NCI-H1092 (cell line): Measurements from ENCODE around the gene PTPRCAP.
A peak's percentile ranks its signal among the peaks of the same experiment; 100 is the strongest.
"Not testable (repeated sequence)": the region's sequence is repeated elsewhere in the genome, so short reads cannot be mapped to it uniquely, and the experiment has no call there.

Source experiments
- DNase-seq: peaks from one replicate; lab custom pipeline; 2025; lab: John Stamatoyannopoulos, UW

Gene PTPRCAP

DNA sequence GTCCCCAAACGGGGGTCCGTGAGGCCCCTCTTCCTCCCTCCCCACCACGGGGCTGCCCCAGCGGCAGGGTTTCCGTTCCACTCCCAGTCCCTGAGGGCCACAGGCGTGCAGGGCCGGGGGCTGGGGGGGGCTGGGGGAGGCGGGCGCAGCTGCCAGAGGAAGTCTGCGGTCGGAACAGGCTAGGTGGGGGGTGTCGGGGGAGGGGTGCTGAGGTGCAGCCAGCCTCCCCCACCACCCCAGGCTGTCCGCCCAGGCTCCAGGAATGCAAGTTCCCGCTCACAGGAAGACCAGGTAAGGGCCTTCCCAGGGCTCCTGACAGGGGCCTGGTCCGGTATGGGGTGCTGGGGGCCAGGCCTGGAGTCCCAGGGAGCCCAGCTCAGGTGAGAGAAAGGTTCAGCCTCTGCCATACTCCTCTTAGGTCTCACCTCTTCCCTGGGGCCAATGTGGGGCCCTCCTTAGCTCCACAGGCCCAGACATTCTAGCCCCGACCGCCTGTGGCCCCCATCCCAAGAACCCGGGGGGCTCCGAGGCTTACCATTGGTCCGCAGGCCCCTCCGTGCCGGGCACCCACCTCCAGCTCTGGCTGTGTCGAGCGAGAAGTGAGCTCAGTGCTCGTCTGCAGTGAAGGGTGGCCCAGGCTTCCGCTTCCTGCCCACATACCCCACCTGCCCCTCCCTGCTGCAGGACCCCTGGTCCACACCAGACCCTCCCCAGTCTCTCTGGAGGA is at the start of gene PTPRCAP:
PTPRCAP (minus strand) TSS at position 601 of the 727 bp plus-strand sequence; CDS start at position 538, 63 bp downstream.
- no peak for DNase-seq

- no peak for DNase-seq
Measured at GRCh38 chr11:67486481-67487195, 49.2 kb upstream of the PTPRCAP start.

DNA sequence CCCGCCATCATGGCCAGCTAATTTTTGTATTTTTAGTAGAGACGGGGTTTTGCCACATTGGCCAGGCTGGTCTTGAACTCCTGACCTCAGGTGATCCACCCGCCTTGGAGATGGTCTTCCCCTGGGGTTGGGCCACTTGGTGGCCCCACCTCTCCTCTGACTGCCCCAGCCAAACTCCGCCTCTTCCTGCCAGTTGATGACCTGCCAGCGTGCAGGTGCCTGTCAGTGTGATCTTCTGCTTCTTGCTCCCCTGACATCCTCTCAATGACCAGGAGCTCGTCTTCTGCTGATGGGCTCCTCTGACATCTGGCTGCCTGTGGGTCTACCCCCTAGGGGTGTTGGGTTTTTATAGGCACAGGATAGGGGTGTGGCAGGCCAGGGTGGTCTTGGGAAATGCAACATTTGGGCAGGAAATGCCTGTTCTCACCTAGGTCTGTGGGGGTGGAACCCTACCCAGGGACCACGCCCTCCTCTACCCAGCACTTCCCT is 48.4 kb upstream of the PTPRCAP start:
- not testable (repeated sequence) for DNase-seq

- no peak for DNase-seq
Measured at GRCh38 chr11:67484847-67485311, 47.4 kb upstream of the PTPRCAP start.

- no peak for DNase-seq
Measured at GRCh38 chr11:67483831-67484665, 46.6 kb upstream of the PTPRCAP start.

DNA sequence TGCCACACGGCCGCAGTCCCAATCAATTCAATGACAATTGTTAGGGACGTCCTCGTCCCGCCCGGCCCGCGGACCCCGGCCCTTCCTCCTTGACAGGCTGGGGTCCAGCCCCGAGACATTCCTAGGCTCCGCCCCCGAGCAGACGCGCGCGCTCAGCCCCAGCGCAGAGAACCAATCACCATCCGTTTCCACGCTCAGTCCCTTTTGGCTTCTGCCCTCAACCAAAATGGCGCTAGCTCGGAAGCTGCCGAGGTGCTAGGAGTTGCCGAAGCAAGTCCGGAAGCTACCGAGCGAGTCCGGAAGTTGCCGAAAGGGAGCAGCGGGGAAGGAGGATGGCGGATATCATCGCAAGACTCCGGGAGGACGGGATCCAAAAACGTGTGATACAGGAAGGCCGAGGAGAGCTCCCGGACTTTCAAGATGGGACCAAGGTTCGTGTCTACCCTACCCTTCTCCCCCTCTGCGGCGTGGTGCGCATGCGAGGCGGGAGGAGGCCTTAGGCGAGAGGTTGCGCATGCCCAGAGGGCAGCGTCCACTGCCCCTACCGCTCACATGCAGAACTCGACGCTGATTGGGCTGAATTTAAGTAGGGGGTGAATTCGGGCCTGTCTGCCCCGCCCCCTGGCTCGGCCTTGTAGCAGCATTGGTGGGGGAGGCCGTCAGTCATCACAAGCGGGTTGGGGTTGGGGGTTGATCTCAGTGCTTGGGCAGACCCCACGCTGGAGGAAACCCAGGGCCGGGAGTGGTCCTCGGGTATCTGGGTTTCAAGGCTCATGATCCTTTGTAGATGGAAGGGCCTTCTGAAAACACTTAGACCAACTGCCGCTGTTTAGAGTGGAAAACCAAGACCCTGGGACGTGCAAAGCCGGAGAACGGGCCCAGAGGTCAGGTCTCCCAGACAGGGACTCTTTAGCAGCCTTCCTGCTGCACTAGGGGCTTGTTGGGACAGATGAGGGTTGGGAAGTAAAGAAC is 45.6 kb upstream of the PTPRCAP start, which contains the start of gene AIP:
AIP (plus strand) TSS at position 200 of the 972 bp plus-strand sequence; CDS start at position 333, 133 bp downstream.
- DNase-seq = peak; percentile 99

DNA sequence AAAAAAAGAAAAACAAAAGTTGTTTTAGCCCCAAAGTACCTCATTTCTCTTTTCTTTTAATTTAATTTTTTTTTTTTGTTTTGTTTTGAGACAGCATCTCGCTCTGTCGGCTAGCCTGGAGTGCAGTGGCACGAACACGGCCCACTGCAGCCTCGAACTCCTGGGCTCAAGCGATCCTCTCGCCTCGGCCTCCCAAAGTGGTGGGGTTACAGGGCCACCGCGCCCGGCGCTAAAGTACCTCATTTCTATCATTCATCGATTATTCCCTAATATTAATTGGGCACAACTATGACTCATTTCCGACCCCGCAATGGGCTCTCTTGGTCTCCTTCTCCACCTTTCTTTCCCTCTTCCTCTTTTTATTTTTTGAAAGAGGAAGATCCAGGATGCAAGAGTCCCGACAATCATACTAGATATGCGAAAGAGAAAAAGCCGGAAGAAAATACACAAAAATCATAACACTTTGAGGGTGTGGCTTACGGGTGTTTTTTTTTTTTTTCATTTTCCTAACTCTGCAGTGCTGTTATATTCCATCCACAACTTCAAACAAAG is 44.9 kb upstream of the PTPRCAP start:
- no peak for DNase-seq

DNA sequence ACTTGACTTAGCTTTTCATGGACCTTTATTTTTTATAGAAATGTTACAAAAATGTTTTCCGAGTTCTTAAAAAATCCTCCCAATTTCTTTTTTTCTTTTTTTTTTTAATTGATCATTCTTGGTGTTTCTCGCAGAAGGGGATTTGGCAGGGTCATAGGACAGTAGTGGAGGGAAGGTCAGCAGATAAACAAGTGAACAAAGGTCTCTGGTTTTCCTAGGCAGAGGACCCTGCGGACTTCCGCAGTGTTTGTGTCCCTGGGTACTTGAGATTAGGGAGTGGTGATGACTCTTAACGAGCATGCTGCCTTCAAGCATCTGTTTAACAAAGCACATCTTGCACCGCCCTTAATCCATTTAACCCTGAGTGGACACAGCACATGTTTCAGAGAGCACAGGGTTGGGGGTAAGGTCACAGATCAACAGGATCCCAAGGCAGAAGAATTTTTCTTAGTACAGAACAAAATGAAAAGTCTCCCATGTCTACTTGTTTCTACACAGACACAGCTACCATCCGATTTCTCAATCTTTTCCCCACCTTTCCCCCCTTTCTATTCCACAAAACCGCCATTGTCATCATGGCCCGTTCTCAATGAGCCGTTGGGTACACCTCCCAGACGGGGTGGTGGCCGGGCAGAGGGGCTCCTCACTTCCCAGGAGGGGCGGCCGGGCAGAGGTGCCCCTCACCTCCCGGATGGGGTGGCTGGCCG is 40.0 kb upstream of the PTPRCAP start:
- DNase-seq = not testable (repeated sequence)

DNA sequence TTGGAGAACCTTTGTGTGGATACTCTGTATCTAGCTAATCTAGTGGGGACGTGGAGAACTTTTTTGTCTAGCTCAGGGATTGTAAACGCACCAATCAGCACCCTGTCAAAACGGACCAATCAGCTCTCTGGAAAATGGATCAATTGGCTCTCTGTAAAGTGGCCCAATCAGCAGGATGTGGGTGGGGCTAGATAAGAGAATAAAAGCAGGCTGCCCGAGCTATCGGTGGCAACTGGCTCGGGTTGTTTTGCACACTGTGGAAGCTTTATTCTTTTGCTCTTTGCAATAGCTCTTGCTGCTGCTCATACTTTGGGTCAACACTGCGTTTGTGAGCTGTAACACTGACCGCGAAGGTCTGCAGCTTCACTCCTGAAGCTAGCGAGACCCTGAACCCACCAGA is 39.2 kb upstream of the PTPRCAP start:
- not testable (repeated sequence) for DNase-seq

DNA sequence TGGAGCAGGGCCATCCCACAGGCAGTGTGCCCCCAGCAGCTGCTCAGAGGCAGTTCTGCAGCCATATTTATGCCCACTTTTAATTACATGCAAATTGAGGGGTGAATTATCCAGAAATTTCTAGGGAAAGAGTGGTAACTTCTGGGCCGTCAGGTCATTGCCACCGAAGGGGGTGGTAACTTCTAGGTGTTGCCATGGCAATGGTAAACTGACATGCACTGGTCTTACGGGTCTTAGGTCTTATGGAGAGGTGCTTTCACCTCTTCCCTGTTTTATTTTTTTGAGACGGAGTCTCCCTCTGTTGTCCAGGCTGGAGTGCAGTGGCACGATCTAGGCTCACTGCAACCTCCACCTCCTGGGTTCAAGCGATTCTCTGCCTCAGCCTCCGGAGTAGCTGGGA is 35.4 kb upstream of the PTPRCAP start:
- no peak for DNase-seq

- DNase-seq = no peak
Measured at GRCh38 chr11:67470337-67471002, 33.0 kb upstream of the PTPRCAP start.

GRCh38 chr11:67469508-67469811 is 32.0 kb upstream of the PTPRCAP start:
- DNase-seq = no peak

- peak; percentile 93 for DNase-seq
Measured at GRCh38 chr11:67468759-67469507, 31.5 kb upstream of the PTPRCAP start, which contains the start of gene TMEM134. TMEM134 (minus strand) TSS chr11:67469251; CDS start chr11:67469192, 59 bp downstream.

- DNase-seq = no peak
Measured at GRCh38 chr11:67468456-67468758, 30.9 kb upstream of the PTPRCAP start.

GRCh38 chr11:67468056-67468455 is 30.6 kb upstream of the PTPRCAP start:
- no peak for DNase-seq

- DNase-seq = no peak
Measured at GRCh38 chr11:67466962-67467771, 29.7 kb upstream of the PTPRCAP start.

- no peak for DNase-seq
Measured at GRCh38 chr11:67466367-67466766, 28.9 kb upstream of the PTPRCAP start.

- DNase-seq = not testable (repeated sequence)
Measured at GRCh38 chr11:67465530-67465929, 28.0 kb upstream of the PTPRCAP start.
